IPS DF 19.7 (cell line): ENCODE data around the gene SLC9A9.
"Not testable (repeated sequence)": the region's sequence is repeated elsewhere in the genome, so short reads cannot be mapped to it uniquely, and the experiment has no call there.

Source experiments
- DNase-seq: peaks from one replicate; pipeline ENCODE4 v3.0.0-alpha.2; 2013; ENCODE audit warnings: low read depth, low spot score

The SLC9A9 gene

DNA sequence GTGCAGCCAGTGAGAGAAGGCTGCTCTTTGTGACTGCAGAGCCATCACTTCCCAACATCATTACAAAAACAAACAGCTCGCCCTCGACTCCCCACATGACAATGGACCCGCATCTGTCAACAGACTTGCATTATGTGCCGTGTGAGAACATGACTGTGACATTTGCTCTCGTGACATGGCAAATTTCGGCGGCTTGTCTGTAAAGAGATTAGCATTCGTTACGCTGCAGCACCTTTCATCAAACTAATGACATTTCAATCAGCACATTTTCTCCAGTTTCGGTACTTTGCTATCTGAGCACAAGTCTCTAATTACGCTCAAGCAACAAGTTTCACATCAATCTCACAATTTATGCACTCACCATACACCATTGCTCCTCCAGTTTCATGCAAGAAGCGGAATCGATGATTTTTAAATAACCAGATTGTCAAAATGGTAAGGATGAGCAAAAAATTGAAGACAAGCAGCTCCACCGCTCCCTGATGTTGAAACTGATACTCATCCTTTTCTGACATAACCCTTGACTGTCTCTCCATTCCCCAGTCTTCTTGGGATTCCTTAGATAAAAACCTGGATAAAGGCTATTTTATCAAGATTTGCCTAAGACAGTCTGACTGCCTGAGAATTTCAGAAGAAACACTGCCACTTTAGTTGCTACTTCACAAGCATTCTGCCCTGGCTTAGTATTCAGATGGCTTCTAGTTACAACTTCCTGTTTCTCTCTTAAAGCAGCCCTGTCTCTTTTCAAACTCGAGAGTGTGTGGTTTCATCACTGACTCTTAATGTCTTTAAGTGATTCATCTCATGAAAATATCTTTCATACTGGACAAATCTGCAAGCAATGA lies at the start of gene SLC9A9:
SLC9A9 (minus strand) TSS at position 682 of the 845 bp plus-strand sequence; CDS start at position 536, 146 bp downstream.
- no peak for DNase-seq

- no peak for DNase-seq
Measured at GRCh38 chr3:143897576-143898295, 49.5 kb upstream of the SLC9A9 start.

DNA sequence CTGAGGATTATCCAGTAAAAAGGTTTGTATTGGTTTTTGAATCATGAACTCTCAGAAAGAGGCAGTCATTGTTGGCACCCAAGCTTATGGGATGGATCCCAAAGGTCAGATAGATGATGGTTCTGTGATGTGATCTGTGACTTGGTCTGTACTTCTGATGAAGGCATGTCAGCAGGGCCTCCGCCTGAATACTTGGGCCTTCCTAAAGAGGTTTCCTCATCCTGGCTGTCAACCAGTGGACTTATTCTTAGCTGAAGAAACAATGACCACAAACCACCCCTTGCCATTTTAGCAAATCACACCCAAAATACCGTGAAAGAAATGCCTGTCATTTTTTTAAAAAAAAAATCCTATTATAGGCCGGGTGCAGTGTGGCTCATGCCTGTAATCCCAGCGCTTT lies 48.2 kb upstream of the SLC9A9 start:
- no peak for DNase-seq

DNA sequence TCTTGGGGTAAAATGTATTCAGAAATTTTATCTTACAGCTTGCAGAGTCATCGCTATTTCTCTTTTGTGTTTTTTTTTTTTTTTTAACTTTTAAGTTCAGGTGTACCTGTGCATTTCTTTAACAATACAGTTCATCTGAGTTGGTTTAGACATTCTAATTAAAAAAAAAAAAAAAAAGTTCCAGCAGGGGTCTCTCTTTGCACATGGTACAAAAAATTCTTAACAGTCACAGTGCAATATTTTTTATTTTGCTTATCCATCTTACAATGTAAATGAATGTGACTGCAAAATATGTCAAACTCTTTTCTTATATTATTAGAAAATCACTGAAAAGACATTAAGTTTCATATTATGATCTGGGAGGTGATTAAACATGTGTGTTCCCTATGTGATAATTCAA lies 47.5 kb upstream of the SLC9A9 start:
- DNase-seq: no peak

DNA sequence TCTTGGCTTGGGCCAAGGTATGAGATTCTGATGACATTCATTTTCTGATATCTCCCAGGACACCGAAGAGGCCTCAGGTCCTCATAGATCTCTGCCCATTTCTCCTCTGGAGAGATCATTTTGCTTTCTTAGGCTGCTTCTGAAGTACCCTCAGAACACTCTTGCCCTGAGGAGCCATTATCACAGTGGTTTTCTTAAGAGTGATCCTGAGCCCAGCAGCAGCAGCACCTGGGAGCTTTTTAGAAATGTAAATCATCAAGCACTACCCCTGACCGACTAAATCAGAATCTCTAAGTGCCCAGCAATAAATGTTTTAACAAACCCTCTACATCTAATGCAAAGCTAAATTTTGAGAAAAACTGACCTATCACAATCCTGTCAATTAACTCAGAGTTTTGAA lies 40.6 kb upstream of the SLC9A9 start:
- DNase-seq: no peak

GRCh38 chr3:143888166-143888565 lies 39.9 kb upstream of the SLC9A9 start:
- DNase-seq: no peak

DNA sequence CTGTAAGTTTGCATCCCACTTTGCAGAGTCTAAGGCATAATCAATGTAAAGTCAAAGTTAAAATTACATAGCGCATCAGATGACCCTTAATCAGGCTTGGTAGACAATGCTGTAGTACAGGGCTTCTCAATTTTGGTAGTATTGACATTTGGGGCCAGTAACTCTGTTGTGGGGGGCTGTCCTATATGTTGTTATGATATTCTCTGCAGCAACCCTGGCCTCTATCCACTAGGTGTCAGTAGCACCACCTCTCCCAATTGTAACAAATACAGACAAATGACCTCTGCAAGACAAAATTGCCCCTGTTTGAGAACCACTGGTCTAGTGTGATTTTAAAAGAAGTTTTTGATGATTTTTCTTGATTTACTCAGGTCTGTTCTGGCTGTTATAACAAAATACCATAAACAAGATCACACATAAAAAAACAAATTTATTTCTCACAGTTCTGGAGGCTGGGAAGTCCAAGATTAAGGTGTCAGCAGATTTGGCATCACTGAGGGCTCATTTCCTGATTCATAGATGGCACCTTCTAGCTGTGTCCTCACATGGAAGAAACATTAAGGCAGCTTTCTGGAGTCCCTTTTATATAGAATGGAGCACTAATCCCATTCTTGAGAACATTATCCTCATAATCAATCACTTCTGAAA lies 37.6 kb upstream of the SLC9A9 start:
- no peak for DNase-seq

- no peak for DNase-seq
Measured at GRCh38 chr3:143884861-143885260, 36.6 kb upstream of the SLC9A9 start.

DNA sequence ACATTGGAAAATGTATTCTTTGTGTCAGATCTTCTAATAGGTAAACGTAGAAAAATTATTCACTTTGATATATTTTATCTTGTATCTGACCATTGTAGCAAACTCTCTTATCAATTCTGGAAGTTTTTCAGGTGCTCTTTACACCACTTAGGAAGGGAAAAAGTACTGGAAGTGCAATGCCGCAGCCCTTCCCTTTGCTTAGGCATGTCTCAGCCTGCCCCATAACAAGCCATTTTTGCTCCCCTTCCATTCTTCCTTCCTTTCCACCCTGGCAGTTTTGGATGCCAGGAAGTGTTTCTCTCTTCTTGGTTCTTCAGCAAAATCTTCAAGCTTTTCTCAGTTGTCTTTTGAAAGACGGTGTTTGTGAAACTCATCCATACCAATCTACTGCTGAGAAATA lies 34.9 kb upstream of the SLC9A9 start:
- no peak for DNase-seq

DNA sequence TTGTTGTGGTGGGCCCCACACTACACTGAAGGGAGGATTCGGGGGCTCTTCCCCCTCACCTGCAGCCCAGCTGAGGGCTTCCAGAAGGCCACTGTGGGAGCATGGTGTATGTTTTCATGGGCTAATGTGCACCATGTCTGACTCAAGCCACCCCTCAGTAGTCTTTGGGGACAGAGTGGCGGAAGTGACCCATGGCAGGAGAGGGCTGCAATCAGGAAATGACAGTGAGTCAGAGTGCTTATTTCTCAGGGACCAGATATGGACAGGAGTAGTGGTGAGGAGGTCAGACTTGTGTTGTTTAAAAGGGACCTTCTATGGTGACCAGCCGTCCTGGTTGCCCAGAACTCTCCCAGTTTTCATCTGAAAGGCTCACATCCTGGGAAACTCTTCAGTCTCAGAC lies 32.8 kb upstream of the SLC9A9 start:
- no peak for DNase-seq

GRCh38 chr3:143875546-143875945 lies 27.3 kb upstream of the SLC9A9 start:
- no peak for DNase-seq

DNA sequence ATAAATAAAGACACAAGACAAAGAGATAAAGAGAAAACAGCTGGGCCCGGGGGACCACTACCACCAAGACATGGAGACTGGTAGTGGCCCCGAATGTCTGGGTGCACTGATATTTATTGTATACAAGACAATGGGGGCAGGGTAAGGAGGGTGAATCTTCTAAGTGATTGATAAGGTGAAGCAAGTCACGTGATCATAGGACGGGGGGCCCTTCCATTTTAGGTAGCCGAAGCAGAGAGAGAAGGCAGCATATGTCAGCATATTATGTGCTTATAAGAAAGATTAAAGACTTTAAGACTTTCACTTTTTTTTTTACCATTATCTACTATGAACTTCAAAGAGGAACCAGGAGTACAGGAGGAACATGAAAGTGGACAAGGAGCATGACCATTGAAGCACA lies 25.3 kb upstream of the SLC9A9 start:
- DNase-seq: not testable (repeated sequence)

- DNase-seq: no peak
Measured at GRCh38 chr3:143865302-143865701, 17.0 kb upstream of the SLC9A9 start.

DNA sequence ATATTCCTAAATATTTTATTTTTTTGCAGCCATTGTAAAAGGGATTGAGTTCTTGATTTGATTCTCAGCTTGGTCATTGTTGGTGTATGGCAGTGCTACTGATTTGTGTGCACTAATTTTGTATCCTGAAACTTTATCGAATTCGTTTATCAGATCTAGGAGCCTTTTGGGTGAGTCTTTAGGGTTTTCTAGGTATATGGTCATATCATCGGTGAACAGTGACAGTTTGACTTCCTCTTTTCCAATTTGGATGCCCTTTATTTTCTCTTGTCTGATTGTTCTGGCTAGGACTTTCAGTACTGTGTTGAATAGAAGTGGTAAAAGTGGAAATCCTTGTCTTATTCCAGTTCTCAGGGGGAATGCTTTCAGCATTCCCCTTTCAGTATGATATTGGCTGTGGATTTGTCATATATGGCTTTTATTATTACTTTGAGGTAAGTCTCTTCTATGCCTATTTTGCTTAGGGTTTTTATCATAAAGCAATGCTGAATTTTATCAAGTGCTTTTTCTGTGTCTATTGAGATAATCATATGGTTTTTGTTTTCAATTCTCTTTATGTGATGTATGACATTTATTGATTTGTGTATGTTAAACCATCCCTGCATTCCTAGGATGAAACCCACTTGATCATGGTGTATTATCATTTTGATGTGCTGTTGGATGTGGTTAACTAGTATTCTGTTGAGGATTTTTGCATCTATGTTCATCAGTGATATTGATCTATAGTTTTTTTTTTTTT lies 11.4 kb upstream of the SLC9A9 start:
- DNase-seq: no peak

DNA sequence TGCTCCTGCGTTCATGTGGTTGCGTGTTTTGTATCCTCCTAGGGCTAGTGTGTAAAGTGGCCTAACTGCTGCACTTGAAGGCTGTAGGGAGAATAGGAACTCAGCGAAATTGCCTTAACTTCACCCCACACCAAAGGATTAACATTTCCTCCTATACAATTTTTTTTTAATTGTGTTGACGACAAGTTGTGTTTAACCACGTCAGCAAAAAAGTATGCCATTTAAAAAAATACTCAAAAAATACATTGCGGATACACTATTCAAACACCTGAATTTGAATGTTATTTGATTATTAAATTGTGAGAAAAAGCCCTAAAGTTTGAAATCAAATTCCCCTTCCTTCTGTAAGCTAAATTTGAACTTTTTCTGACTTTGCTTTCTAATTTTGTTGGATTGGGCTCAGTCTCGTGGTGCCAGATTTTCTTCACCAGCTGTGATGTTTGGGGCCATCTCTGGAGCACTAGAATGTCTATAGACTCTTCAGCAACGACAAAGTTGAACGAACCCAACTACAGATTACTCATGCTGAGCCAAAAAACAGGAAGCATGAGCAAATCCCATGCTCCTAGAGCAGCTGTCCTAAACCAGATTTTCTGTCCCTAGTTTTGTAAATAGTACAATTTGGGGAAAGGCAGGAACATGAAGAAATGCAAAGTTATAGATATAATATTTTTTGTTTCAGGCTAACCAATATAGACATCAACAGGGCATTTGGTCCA lies 8.1 kb upstream of the SLC9A9 start:
- DNase-seq: no peak

DNA sequence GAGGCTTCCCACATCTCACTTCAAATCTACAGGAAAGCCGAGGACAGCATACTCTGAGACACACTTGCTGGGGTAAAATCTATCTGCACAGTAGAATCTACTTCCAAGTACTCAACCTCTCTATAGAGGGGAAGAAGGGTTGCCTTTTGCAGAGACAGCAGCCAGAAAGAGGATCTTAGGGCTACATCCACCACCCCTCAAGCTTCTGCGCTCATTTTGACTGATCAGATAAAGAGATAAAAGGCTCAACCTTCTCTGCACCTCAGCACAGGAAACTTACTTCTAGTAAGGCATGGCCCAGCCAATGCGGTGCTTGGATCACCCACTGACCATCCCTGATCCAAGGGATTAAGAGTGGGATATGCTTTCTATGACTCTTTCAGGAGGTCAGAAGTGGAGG lies 6.9 kb upstream of the SLC9A9 start:
- DNase-seq: no peak

GRCh38 chr3:143851331-143852017 lies 3.2 kb upstream of the SLC9A9 start:
- DNase-seq: no peak

DNA sequence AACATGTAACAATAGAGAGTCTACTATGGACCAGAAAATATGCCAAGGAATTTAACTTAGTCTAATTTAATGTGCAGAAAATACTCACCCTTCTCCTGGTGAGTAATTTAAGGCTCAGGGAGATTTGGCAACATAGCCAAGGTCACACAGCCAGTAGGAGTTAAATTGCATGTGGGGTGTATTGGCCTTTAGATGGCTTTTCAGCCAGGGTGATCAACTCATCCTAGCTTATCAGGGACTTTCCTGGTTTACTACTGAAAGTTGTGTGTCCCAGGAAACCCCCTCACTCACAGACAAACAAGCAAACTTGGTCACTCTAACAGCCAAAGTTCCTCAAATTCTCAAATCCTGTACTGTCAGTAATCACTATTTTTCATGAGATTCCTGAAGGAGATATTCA lies 2.6 kb upstream of the SLC9A9 start:
- DNase-seq: no peak

DNA sequence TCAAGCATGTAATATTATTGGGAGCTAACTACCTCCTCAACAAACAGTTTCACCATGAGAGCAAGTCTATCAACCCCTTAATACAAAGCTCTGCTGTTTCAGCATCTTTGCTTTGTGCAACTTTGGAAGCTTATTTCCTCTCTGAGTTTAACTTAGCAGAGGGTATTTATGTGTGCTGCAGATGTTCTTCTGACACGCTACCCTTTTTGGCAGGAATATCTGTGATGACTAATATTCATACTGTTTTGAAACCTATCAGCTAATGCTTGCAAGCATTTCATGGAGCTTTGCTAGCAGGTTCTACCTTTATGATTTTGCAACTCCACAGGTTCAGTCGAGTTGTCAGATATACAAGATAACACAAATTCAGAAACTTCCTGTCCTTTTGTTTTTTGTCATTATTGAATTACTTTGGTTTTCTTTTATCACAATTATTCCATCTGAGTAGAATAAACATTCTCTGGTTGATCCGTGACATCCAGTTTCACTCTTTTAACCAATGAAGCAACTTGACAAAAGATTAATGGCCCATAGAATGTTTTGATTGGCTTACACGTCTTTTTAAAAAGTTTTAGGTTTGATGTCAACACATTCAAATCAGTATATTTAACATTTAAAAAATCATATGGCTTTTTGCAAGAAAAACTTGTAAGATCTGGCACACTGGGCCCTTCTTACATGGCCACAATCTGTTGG lies 1.7 kb upstream of the SLC9A9 start:
- DNase-seq: no peak

GRCh38 chr3:143848704-143849103 lies 436 bp upstream of the SLC9A9 start:
- DNase-seq: no peak
